Stimulated activated naive CD8-positive, alpha-beta T cell treated with anti-CD3 and anti-CD28 coated beads, Interleukin-15, Interleukin-2, amounts not matched to agents 100 ng/mL and 50 ng/mL, for 24 hours (primary cell): ENCODE data around the gene HM13.
"Not testable (repeated sequence)": the region's sequence is repeated elsewhere in the genome, so short reads cannot be mapped to it uniquely, and the experiment has no call there.

Source experiments
- H3K27ac Mint-ChIP-seq: one replicate; pipeline ENCODE4 v1.8.0; 2021; ENCODE audit warnings: mild to moderate bottlenecking, mixed read lengths
- H3K27me3 Mint-ChIP-seq: one replicate; pipeline ENCODE4 v1.8.0; 2021; ENCODE audit warnings: mixed read lengths
- H3K36me3 Mint-ChIP-seq: one replicate; pipeline ENCODE4 v1.8.0; 2021; ENCODE audit warnings: low read depth, mixed read lengths
- H3K4me1 Mint-ChIP-seq: one replicate; pipeline ENCODE4 v1.8.0; 2021; ENCODE audit warnings: low read depth, mixed read lengths
- H3K4me3 Mint-ChIP-seq: one replicate; pipeline ENCODE4 v1.8.0; 2021; ENCODE audit warnings: mild to moderate bottlenecking, mixed read lengths
- H3K9me3 Mint-ChIP-seq: one replicate; pipeline ENCODE4 v1.8.0; 2021; ENCODE audit warnings: mixed read lengths

HM13 gene

DNA sequence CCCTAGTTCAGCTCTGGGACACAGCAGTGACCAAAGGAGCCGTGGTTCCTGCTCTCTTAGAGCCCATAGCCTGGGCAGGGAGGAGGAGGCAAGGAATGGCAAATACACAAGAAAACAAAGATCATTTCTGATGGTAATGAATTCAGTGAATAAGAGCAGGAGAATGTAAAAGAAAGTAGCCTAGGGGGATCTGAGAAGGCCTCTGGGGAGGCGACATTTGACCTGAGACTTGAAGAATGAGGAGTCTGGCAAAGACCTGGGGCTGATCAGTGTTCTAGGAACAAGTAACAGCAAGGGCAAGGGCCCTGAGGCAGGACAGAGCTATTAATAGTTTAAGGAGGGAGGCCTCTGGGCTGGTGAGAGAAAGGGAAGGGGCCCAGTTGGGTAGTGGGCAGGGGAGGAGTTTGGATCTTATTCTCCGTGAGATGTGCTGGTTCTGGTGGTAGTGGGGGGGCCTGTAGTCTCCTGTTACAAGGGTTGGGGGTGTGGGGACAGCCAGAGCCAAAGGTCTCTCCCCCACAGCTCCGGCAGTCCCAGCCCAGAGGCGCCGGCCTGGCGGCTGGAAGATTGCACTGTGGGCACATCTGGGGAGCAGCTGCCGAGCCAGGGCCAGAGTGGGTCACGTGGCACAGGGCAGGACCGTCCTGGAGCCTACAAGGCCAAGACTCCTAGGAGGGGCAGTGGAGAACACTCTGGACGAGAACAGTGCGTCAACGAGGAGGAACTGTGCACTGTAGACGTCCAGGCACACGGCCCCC lies 81.6 kb downstream of the HM13 start:
- Mint-ChIP-seq H3K4me3 (no peak overlapping the region), H3K9me3 (no peaks in the 10 kb centered on the region), H3K27ac (no peak overlapping the region), H3K36me3 (no peaks in the 10 kb centered on the region), H3K27me3 (no peaks in the 10 kb centered on the region), H3K4me1 (peaks cover 12% of the 10 kb centered on the region)

DNA sequence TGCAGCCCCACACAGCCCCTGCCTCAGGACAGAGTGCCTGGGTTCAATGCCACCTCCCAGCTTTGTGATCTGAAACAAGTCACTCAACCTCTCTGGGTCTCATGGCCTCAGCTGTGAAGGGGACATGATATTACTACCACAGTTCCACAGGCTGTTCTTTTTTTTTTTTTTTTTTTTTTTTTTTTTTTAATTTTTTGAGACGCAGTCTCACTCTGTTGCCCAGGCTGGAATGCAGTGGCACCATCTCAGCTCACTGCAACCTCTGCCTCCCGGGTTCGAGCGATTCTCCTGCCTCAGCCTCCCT lies 82.1 kb downstream of the HM13 start:
- not testable (repeated sequence) for H3K9me3 Mint-ChIP-seq, H3K27me3 Mint-ChIP-seq

DNA sequence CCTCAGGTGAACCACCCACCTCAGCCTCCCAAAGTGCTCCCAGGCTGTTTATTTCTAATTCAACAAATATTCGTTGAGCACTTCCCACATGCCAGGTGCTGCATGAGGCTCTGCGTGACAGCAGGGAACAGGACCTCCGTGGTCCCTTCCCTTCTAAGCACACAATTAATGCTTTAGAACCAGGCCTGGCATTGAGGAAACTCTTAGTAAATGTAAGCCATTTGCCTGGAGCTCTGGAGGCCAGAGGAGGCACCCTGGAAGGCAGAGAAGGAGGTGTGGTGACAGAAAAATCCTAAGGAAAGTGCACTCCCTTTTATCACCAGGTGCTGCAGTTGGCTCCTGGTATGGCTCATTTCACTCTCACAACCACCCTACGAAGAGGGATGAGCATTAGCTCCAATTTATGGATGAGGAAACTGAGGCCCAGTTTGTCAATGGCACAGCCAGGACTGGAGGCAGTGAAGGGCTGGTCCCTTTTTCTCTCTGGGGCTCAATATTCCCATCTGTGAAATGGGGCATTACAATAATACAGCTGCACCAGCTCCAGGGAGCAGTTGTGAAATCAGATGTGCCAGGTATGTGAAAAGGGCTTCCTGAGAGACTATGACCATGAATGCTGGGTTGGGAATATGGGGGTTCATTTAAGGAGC lies 82.7 kb downstream of the HM13 start:
- H3K36me3 Mint-ChIP-seq: no peaks in the 10 kb centered on the region
- H3K27me3 Mint-ChIP-seq: no peaks in the 10 kb centered on the region
- H3K9me3 Mint-ChIP-seq: no peaks in the 10 kb centered on the region
- H3K4me3 Mint-ChIP-seq: no peak overlapping the region
- H3K27ac Mint-ChIP-seq: no peak overlapping the region
- peaks cover 12% of the 10 kb centered on the region for H3K4me1 Mint-ChIP-seq

More for the DNA sequence above, 82.1 kb downstream of the HM13 start:
- H3K4me3 Mint-ChIP-seq, H3K36me3 Mint-ChIP-seq, H3K27ac Mint-ChIP-seq: not testable (repeated sequence)
- H3K4me1 Mint-ChIP-seq: peaks cover 12% of the 10 kb centered on the region

DNA sequence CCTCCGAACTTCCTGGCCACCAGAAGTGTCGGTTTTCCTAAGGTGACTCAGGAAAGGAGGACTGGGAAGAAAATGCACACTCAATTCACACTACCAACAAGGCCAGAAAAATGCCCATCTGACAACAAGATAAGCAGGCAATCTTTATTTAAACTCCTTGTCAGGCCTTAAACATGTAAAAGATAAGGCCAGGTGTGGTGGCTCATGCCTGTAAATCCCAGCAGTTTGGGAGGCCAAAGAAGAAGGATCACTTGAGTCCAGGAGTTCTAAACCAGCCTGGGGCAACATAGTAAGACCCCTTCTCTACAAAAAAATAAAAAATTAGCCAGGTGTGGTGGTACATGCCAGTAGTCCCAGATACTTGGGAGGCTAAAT lies 83.2 kb downstream of the HM13 start:
- no peaks in the 10 kb centered on the region for H3K9me3 Mint-ChIP-seq
- H3K36me3 Mint-ChIP-seq: no peaks in the 10 kb centered on the region
- H3K27me3 Mint-ChIP-seq: peaks cover 1% of the 10 kb centered on the region
- peaks cover 13% of the 10 kb centered on the region for H3K4me1 Mint-ChIP-seq
- H3K4me3 Mint-ChIP-seq: no peak overlapping the region
- no peak overlapping the region for H3K27ac Mint-ChIP-seq

DNA sequence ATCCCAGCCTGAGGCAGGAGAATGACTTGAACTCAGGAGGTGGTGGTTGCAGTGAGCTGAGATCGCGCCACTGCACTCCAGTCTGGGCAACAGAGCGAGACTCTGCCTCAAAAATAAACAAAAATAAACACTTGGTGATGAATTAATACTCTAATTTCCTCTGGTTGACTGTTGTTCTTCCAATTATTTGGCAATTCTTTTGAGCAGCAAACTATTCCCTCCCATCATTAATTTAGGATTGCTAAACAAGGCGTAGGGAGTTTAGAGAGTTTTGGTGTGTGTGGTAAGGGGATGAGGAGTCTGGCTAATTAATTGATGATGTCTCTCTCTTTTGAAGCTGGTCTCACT lies 88.2 kb downstream of the HM13 start:
- H3K27ac Mint-ChIP-seq: no peak overlapping the region
- no peaks in the 10 kb centered on the region for H3K36me3 Mint-ChIP-seq
- H3K9me3 Mint-ChIP-seq: no peaks in the 10 kb centered on the region
- no peak overlapping the region for H3K4me3 Mint-ChIP-seq
- peaks cover 35% of the 10 kb centered on the region for H3K27me3 Mint-ChIP-seq
- H3K4me1 Mint-ChIP-seq: peaks cover 38% of the 10 kb centered on the region

DNA sequence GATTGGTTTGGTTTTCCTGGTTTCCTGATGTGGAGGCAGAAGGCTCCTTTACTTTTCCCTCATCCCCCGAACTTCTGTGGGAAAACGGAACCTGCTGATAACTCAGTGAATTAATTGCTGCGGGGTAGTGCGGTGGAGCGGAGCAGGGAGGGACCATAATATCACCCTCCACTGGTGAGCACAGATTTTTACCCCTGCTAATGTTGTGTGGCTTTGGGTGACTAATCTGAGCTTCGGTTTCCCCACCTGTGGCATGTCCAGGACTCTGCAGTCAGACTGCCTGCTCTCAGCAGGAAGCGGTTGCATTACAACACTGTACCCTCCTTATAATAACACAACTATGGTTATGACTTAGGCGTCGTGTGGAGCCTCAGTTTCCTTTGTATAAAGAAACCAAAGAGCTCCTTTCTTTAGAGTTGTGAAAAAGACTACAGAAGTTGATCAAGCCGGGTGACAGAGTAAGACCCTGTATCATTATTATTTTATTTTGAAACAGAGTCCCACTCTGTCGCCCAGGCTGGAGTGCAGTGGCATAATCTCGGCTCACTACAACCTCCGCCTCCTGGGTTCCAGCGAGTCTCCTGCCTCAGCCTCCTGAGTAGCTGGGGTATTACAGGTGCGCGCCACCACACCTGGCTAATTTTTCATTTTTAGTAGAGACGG lies 88.7 kb downstream of the HM13 start:
- Mint-ChIP-seq H3K27ac (no peak overlapping the region), H3K4me1 (peaks cover 38% of the 10 kb centered on the region), H3K9me3 (no peaks in the 10 kb centered on the region), H3K4me3 (no peak overlapping the region), H3K36me3 (no peaks in the 10 kb centered on the region), H3K27me3 (peaks cover 40% of the 10 kb centered on the region)

DNA sequence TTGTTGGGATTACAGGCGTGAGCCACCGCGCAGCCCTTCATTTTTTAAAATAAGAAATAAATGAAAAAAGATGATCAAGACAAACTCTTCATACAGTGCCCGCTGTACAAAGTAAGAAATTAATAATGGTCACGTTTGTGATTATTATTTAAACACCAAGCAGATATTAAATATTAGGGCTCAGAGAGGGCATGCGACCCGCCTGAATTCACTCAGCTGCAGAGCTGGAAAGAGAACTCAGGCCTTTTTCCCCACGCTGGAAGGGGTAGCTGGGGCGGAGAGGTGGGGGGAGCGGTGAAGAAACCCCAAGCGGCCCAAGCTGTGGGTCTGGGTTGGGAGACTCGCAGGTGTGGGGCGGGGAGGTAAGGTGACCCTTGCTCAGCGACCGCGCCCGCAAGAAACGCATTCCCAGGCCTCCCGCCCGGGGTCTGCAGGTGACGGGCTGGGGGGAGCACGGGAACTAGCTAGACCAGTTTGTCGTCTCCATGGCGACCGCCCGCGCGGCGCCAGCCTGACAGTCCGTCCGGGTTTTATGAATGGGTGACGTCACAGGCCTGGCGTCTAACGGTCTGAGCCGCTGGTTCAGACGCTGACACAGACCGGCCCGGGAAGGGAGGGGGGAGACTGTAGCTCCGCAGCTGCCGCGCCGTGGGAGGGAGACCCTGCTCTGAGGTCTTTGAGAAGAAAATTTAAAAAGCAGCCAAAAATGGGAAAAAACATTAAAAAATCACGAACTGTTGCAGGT lies 89.8 kb downstream of the HM13 start:
- Mint-ChIP-seq H3K27ac (no peak overlapping the region), H3K9me3 (no peaks in the 10 kb centered on the region), H3K36me3 (no peaks in the 10 kb centered on the region), H3K27me3 (peaks cover 46% of the 10 kb centered on the region), H3K4me3 (peak overlapping the region; percentile 91), H3K4me1 (peaks cover 38% of the 10 kb centered on the region)

DNA sequence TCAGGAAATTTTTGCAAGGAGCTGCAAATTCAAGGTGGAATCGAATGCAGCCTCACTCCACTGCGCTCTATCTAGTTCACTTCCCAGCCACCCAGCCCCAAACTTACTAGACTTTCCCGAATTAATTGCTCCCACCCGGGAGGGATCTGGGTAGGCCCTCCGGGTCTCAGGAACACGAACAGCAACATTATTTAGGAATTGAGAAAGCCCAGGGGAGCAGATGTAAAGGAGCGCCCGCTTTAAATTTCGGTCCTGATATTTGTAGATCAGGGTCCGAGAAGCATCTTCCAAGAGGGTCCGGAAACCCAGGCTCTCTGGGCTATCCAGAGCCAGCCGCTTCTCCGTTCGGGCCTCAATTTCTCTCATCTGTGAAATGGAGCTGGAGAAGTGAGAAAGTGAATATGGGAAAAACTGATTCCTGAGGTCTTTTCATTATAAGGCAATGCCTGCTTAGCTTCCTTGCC lies 90.4 kb downstream of the HM13 start:
- Mint-ChIP-seq H3K4me1 (peaks cover 38% of the 10 kb centered on the region), H3K27me3 (peaks cover 48% of the 10 kb centered on the region), H3K36me3 (no peaks in the 10 kb centered on the region), H3K27ac (peak overlapping the region; percentile 49), H3K4me3 (peak overlapping the region; percentile 91), H3K9me3 (no peaks in the 10 kb centered on the region)

DNA sequence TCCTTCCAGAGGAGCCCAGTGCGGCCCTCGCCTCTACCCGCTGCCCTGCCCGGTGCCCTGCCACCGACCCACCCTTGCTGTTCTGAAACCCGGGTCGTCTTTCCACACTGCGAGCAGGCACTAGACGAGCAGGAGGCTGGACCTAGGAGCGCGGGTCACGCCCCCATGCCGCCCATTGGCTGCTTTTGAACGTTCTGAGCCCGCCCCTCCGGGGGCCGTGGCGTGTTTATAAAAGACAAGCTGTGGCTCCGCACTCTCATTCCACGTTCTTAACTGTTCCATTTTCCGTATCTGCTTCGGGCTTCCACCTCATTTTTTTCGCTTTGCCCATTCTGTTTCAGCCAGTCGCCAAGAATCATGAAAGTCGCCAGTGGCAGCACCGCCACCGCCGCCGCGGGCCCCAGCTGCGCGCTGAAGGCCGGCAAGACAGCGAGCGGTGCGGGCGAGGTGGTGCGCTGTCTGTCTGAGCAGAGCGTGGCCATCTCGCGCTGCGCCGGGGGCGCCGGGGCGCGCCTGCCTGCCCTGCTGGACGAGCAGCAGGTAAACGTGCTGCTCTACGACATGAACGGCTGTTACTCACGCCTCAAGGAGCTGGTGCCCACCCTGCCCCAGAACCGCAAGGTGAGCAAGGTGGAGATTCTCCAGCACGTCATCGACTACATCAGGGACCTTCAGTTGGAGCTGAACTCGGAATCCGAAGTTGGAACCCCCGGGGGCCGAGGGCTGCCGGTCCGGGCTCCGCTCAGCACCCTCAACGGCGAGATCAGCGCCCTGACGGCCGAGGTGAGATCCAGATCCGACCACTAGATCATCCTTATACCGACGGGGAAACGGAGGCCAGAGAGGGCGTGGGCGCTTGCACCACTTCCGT lies 91.0 kb downstream of the HM13 start, which contains the start of gene ID1:
TSS of gene ID1 (plus strand) at position 259 of the 871 bp plus-strand sequence. CDS start at position 358, 99 bp downstream.
- no peaks in the 10 kb centered on the region for H3K36me3 Mint-ChIP-seq
- H3K4me3 Mint-ChIP-seq: peak within 1 kb of the TSS; percentile 91
- H3K4me1 Mint-ChIP-seq: peaks cover 38% of the 10 kb centered on the region
- no peaks in the 10 kb centered on the region for H3K9me3 Mint-ChIP-seq
- peak within 1 kb of the TSS; percentile 52 for H3K27ac Mint-ChIP-seq
- peaks cover 48% of the 10 kb centered on the region for H3K27me3 Mint-ChIP-seq

DNA sequence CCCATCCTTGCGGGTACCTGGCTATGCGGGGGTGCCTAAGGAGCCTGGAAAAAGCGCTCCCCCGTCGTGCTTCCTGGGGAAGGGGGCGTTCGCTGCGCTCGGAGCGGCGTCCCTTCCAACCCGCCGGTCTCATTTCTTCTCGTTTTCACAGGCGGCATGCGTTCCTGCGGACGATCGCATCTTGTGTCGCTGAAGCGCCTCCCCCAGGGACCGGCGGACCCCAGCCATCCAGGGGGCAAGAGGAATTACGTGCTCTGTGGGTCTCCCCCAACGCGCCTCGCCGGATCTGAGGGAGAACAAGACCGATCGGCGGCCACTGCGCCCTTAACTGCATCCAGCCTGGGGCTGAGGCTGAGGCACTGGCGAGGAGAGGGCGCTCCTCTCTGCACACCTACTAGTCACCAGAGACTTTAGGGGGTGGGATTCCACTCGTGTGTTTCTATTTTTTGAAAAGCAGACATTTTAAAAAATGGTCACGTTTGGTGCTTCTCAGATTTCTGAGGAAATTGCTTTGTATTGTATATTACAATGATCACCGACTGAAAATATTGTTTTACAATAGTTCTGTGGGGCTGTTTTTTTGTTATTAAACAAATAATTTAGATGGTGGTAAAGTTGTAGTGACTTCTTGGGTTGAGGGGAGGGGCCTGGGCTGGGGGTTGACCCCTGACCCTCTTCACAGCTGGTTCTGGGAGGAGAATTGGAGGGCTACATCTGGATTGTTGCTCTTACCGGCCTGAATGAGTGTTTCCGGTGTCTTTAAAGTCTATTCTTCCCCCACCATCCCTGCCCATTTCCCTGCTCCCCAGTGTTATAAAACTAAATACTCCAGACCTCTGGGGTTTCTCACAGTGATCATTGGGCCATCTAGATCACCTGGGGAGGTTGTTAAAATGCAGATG lies 91.9 kb downstream of the HM13 start:
- no peaks in the 10 kb centered on the region for H3K9me3 Mint-ChIP-seq
- H3K27ac Mint-ChIP-seq: peak overlapping the region; percentile 52
- H3K27me3 Mint-ChIP-seq: peaks cover 48% of the 10 kb centered on the region
- H3K4me1 Mint-ChIP-seq: peaks cover 38% of the 10 kb centered on the region
- peak overlapping the region; percentile 91 for H3K4me3 Mint-ChIP-seq
- no peaks in the 10 kb centered on the region for H3K36me3 Mint-ChIP-seq

DNA sequence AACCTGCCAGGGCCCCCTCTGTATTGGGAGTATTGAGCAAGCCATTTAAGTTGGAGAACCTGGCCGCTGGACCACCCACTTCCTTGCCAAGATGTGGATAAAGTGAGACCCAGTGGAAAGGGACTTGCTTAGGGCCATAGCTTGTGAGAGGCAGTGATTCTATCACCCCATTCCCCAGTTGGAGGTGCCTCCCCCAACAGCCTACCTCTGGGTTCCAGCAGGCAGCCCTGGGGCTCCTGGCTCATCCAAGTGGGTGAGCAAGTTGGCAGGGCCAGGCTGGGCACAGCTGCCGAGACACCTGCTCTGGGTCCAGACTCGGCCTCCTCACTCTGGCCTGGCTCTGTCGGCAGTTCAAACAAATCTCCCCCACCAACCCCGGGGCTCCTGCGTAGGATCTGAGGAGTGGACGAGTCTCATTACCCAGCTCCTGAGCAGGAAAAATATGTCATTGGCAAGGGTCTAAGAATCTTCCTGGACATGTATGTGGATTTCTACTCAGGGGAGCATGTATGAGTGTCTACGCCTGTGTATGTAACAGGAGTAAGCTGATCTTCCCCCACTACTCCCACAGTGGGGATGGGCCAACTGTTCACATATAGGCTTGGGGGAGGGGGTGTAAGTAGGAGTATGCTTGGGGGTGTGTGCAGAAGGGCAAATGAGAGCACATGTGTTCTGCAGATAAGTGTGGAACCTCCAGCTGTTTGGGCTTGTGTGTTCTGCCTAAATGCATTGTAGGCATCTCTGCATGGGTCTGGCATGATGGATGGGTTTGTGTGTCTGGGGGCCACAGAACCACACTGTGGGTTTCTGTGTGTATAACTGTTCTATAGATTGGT lies 92.8 kb downstream of the HM13 start:
- Mint-ChIP-seq H3K4me1 (peaks cover 38% of the 10 kb centered on the region), H3K27me3 (peaks cover 48% of the 10 kb centered on the region), H3K4me3 (no peak overlapping the region), H3K27ac (no peak overlapping the region), H3K36me3 (no peaks in the 10 kb centered on the region), H3K9me3 (no peaks in the 10 kb centered on the region)

DNA sequence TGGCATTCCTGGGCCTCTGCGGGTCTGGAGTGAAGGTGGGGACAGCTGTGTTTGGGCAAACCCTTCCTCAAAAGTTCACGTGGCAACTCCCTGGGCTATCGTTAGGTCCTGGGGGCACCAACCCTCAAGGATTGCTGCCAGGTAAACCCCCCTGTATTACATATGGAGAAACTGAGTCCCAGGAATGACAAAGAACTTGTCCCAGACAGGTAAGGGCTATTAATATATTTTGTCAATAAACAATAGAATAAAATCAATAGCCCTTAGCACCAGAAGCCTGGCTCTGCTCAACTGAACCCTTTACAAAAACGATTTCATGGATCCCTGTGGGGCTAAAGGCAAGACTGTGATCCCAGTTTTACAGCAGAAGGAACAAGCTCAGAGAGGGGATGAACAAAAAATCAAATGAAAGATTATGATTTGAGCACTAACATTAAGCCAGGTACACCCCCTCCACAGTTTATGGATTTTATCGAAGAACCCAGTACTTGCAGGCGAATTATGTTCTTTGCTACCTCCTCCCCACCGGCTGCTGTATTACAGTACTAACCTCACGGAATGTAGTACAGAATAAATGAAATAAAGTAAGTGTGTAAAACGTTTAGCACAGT lies 93.5 kb downstream of the HM13 start:
- Mint-ChIP-seq H3K27me3 (peaks cover 44% of the 10 kb centered on the region), H3K4me1 (peaks cover 34% of the 10 kb centered on the region), H3K27ac (no peak overlapping the region), H3K4me3 (no peak overlapping the region), H3K36me3 (no peaks in the 10 kb centered on the region), H3K9me3 (no peaks in the 10 kb centered on the region)
